ENCODE results near the gene CHPT1. TPM values are rescaled to one million over a fixed set of nuclear protein-coding genes. Genes with fewer than 3 reads are reported as not detected.

Gene CHPT1
- total and polyA plus RNA-seq, 2 of the 13 experiments (the other 11 are each of a cell fraction or from before 2014, with no cell fraction given): 117 to 178 TPM

- no peak overlapping the region for H2AFZ ChIP-seq (ENCODE audit: low read length)
- POLR2A ChIA-PET: no interaction called here
- H3K4me2 ChIP-seq (ENCODE audit: low read depth, low read length): peak overlapping the region; percentile 28; the same call in 1 of the 2 replicates
- DNase-seq (ENCODE audit: low spot score): no peak
- H3K9ac ChIP-seq (ENCODE audit: insufficient read depth, low read depth, low read length): no peak overlapping the region
- no peak overlapping the region for H3K4me3 ChIP-seq (replicated peaks in 1 of 3; ENCODE audit: insufficient read depth in 1 of 3, low read depth in 2 of 3, low read length in 3 of 3)
- ATAC-seq: peak; percentile 42
- intact Hi-C loops (cut with micrococcal nuclease; ENCODE audit: unreplicated experiment) (no loop called here), in situ Hi-C loops (cut with HindIII; ENCODE audit: extremely low pct_ligation_motif_present, low pct_unique_long_range_greater_than_20kb) (no loop called here)
- peaks cover 36% of the 10 kb centered on the region for H4K20me1 ChIP-seq (ENCODE audit: insufficient read depth, low read length)
- H3K79me2 ChIP-seq (ENCODE audit: insufficient read depth, low read length): peaks cover 85% of the 10 kb centered on the region
- CTCF ChIA-PET (ENCODE audit: low intra/inter-chr PET ratio, low total read pairs): no interaction called here
- no peaks in the 10 kb centered on the region for H3K9me3 ChIP-seq (ENCODE audit: low read length)
- H3K36me3 ChIP-seq (replicated peaks in 1 of 2; ENCODE audit: control insufficient read depth in 1 of 2, insufficient read depth in 2 of 2, low read length in 2 of 2): peaks cover 2 to 10% of the 10 kb centered on the region in 2 experiments; a peak in 3 of 5 replicates
- BruUV-seq (replicated peaks): no TSS peak
- H3K27ac ChIP-seq (ENCODE audit: extremely low read length, insufficient read depth, low read length): no peak overlapping the region
- whole genome bisulfite sequencing (ENCODE audit: low lambda C conversion rate): 57% methylated on average over 3 of the region's 3 CpGs
- no peak for FAIRE-seq
- H3K27me3 ChIP-seq (ENCODE audit: control insufficient read depth in 1 of 2, insufficient read depth in 2 of 2, low read length in 2 of 2): no peaks in the 10 kb centered on the region; a peak in 1 of 5 replicates
- peaks cover 66% of the 10 kb centered on the region for H3K4me1 ChIP-seq (ENCODE audit: insufficient read depth, low read length)
- TF ChIP-seq MYC (CRISPR knock-in tag; IDR thresholded peaks at IDR 0.05; ENCODE audit: borderline replicate concordance): no peak
- peak; percentile 52 for TF ChIP-seq RBM22 (optimal IDR thresholded peaks at IDR 0.05; ENCODE audit: low read length)
- TF ChIP-seq PAX8 (CRISPR knock-in tag; IDR thresholded peaks at IDR 0.05; ENCODE audit: borderline replicate concordance): no peak
- TF ChIP-seq NCOR1 (IDR thresholded peaks at IDR 0.05; ENCODE audit: borderline replicate concordance, low read length): no peak
- no peak for TF ChIP-seq ZMYM2 (CRISPR knock-in tag; IDR thresholded peaks at IDR 0.05)
- TF ChIP-seq FOXA3 (CRISPR knock-in tag; IDR thresholded peaks at IDR 0.05): peak; percentile 22; the same call in 1 of the 2 replicates
- TF ChIP-seq HOXA9 (CRISPR knock-in tag; IDR thresholded peaks at IDR 0.05; ENCODE audit: borderline replicate concordance): no peak
- no peak for TF ChIP-seq ZNF792 (CRISPR knock-in tag; IDR thresholded peaks at IDR 0.05)
- TF ChIP-seq FOXA1 (IDR thresholded peaks at IDR 0.05): no peak
- TF ChIP-seq FOXA1 (CRISPR knock-in tag; IDR thresholded peaks at IDR 0.05): peak; percentile 40; the same call in 1 of the 2 replicates
- no peak for TF ChIP-seq RELA (CRISPR knock-in tag; IDR thresholded peaks at IDR 0.05)
- TF ChIP-seq ZNF12 (CRISPR knock-in tag; IDR thresholded peaks at IDR 0.05): no peak
- TF ChIP-seq, protein P1, sequence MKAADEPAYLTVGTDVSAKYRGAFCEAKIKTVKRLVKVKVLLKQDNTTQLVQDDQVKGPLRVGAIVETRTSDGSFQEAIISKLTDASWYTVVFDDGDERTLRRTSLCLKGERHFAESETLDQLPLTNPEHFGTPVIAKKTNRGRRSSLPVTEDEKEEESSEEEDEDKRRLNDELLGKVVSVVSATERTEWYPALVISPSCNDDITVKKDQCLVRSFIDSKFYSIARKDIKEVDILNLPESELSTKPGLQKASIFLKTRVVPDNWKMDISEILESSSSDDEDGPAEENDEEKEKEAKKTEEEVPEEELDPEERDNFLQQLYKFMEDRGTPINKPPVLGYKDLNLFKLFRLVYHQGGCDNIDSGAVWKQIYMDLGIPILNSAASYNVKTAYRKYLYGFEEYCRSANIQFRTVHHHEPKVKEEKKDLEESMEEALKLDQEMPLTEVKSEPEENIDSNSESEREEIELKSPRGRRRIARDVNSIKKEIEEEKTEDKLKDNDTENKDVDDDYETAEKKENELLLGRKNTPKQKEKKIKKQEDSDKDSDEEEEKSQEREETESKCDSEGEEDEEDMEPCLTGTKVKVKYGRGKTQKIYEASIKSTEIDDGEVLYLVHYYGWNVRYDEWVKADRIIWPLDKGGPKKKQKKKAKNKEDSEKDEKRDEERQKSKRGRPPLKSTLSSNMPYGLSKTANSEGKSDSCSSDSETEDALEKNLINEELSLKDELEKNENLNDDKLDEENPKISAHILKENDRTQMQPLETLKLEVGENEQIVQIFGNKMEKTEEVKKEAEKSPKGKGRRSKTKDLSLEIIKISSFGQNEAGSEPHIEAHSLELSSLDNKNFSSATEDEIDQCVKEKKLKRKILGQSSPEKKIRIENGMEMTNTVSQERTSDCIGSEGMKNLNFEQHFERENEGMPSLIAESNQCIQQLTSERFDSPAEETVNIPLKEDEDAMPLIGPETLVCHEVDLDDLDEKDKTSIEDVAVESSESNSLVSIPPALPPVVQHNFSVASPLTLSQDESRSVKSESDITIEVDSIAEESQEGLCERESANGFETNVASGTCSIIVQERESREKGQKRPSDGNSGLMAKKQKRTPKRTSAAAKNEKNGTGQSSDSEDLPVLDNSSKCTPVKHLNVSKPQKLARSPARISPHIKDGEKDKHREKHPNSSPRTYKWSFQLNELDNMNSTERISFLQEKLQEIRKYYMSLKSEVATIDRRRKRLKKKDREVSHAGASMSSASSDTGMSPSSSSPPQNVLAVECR (CRISPR knock-in tag; IDR thresholded peaks at IDR 0.05; ENCODE audit: borderline replicate concordance): no peak
- no peak for TF ChIP-seq ZNF337 (CRISPR knock-in tag; IDR thresholded peaks at IDR 0.05; ENCODE audit: borderline replicate concordance, low read depth)
- TF ChIP-seq MEF2D (CRISPR knock-in tag; IDR thresholded peaks at IDR 0.05): no peak
- TF ChIP-seq MIER3 (CRISPR knock-in tag; IDR thresholded peaks at IDR 0.05; ENCODE audit: borderline replicate concordance): no peak
- no peak for TF ChIP-seq HOXA3 (CRISPR knock-in tag; IDR thresholded peaks at IDR 0.05)
- TF ChIP-seq, protein P2, sequence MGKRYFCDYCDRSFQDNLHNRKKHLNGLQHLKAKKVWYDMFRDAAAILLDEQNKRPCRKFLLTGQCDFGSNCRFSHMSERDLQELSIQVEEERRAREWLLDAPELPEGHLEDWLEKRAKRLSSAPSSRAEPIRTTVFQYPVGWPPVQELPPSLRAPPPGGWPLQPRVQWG (CRISPR knock-in tag; IDR thresholded peaks at IDR 0.05; ENCODE audit: borderline replicate concordance, low read depth): no peak
- TF ChIP-seq FOXP1 (IDR thresholded peaks at IDR 0.05): no peak
- peak; percentile 47 for TF ChIP-seq FOXP1 (CRISPR knock-in tag; IDR thresholded peaks at IDR 0.05)
- TF ChIP-seq TAF1 (CRISPR knock-in tag; IDR thresholded peaks at IDR 0.05): no peak
- TF ChIP-seq SMAD3 (CRISPR knock-in tag; IDR thresholded peaks at IDR 0.05): no peak
- TF ChIP-seq DMAP1 (CRISPR knock-in tag; IDR thresholded peaks at IDR 0.05): no peak
Observed at GRCh38 chr12:101703487-101703886, 6.0 kb downstream of the CHPT1 start.
